ENCODE results near the gene TRPC5OS.

DNA sequence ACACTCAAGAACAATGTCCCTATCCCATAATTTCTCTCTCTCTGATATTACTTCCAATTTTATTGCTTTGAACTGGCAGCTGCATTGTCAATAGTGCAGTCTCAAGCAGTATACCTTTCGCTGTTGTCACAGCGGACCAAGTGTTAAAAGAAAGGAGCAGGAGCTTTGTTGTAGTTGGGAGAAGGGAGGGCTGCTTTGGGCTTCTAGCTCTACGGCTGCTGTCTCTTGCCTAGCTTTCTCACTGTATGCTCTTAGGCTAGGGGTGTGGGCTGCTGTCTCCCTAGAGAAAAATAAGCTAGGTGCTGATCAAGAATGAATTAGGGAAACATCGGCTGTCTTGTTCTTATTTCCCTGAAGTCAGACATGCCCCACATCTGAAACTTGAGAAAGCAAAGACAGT is 52.5 kb downstream of the TRPC5OS start:
- TF ChIP-seq EZH2phosphoT487 (IDR thresholded peaks at IDR 0.05; ENCODE audit: low read length) (no peak), EZH2 (optimal IDR thresholded peaks at IDR 0.05; ENCODE audit: low read depth, low read length) (no peak), CTCF (IDR thresholded peaks at IDR 0.05; ENCODE audit: low read length) (no peak)
